ENCODE data around the gene NASP. TPM values are rescaled to one million over a fixed set of nuclear protein-coding genes. Genes with fewer than 3 reads are reported as not detected.
"Not testable (repeated sequence)": the region's sequence is repeated elsewhere in the genome, so short reads cannot be mapped to it uniquely, and the experiment has no call there.

Gene NASP
- polyA plus RNA-seq, 1 donor from 2014 or later: 116 TPM

GRCh38 chr1:45585496-45586075 is 1.7 kb downstream of the NASP start:
- H3K27me3 Mint-ChIP-seq: no peaks in the 10 kb centered on the region
- peaks cover 23 to 48% (median 26%) of the 10 kb centered on the region in 3 donors for H3K4me1 Mint-ChIP-seq
- peak overlapping the region; percentile 94 to 98 (median 96) for H3K27ac Mint-ChIP-seq
- no peaks in the 10 kb centered on the region for H3K9me3 Mint-ChIP-seq
- peak overlapping the region; percentile 97 to 100 (median 99) for H3K4me3 Mint-ChIP-seq
- peaks cover 3% of the 10 kb centered on the region for H3K36me3 Mint-ChIP-seq

- peak overlapping the region; percentile 87 to 98 (median 97) for H3K27ac Mint-ChIP-seq
- H3K36me3 Mint-ChIP-seq: peaks cover 3% of the 10 kb centered on the region
- H3K4me1 Mint-ChIP-seq: peaks cover 26 to 52% (median 30%) of the 10 kb centered on the region in 3 donors
- no peaks in the 10 kb centered on the region for H3K27me3 Mint-ChIP-seq
- peak overlapping the region; percentile 83 to 97 (median 97) for H3K4me3 Mint-ChIP-seq
- no peaks in the 10 kb centered on the region for H3K9me3 Mint-ChIP-seq
These were observed 2.9 kb downstream of the NASP start for GRCh38 chr1:45586769-45587168.

- Mint-ChIP-seq H3K9me3 (no peaks in the 10 kb centered on the region), H3K4me1 (peaks cover 16 to 40% (median 18%) of the 10 kb centered on the region in 3 donors), H3K36me3 (peaks cover 3% of the 10 kb centered on the region), H3K4me3 (no peak overlapping the region), H3K27ac (no peak overlapping the region), H3K27me3 (no peaks in the 10 kb centered on the region)
These were observed 6.0 kb downstream of the NASP start for GRCh38 chr1:45589861-45590260.

GRCh38 chr1:45594412-45594811 is 10.6 kb downstream of the NASP start:
- Mint-ChIP-seq H3K4me3 (no peak overlapping the region), H3K27ac (peak overlapping the region in 1 of 3 donors; percentile 74), H3K27me3 (no peaks in the 10 kb centered on the region), H3K9me3 (no peaks in the 10 kb centered on the region), H3K4me1 (peaks cover 0 to 19% (median 14%) of the 10 kb centered on the region in 3 donors), H3K36me3 (peaks cover 2% of the 10 kb centered on the region)

- H3K27me3 Mint-ChIP-seq, H3K9me3 Mint-ChIP-seq, H3K36me3 Mint-ChIP-seq: not testable (repeated sequence)
- Mint-ChIP-seq H3K4me3 (peak overlapping the region in 1 of 4 donors; percentile 23), H3K4me1 (peaks cover 2 to 23% (median 22%) of the 10 kb centered on the region in 3 donors), H3K27ac (peak overlapping the region in 1 of 3 donors; percentile 59)
These were observed 12.9 kb downstream of the NASP start for GRCh38 chr1:45596765-45597164.

GRCh38 chr1:45604239-45604638 is 20.4 kb downstream of the NASP start:
- Mint-ChIP-seq H3K27ac (no peak overlapping the region), H3K9me3 (no peaks in the 10 kb centered on the region), H3K36me3 (peaks cover 15% of the 10 kb centered on the region), H3K27me3 (no peaks in the 10 kb centered on the region), H3K4me3 (no peak overlapping the region), H3K4me1 (peaks cover 27 to 51% (median 38%) of the 10 kb centered on the region in 3 donors)

- Mint-ChIP-seq H3K27ac (peak overlapping the region; percentile 22 to 92 (median 88)), H3K4me1 (peaks cover 27 to 38% (median 28%) of the 10 kb centered on the region in 3 donors), H3K36me3 (peaks cover 16% of the 10 kb centered on the region), H3K9me3 (no peaks in the 10 kb centered on the region), H3K27me3 (no peaks in the 10 kb centered on the region), H3K4me3 (peak overlapping the region in 1 of 4 donors; percentile 93)
These were observed 23.7 kb downstream of the NASP start for GRCh38 chr1:45607404-45608074.

GRCh38 chr1:45608175-45609156 is 24.6 kb downstream of the NASP start:
- peak overlapping the region in 3 of 4 donors; percentile 1 to 93 (median 71) for H3K4me3 Mint-ChIP-seq
- H3K4me1 Mint-ChIP-seq: peaks cover 27 to 38% (median 28%) of the 10 kb centered on the region in 3 donors
- H3K36me3 Mint-ChIP-seq: peaks cover 19% of the 10 kb centered on the region
- no peaks in the 10 kb centered on the region for H3K9me3 Mint-ChIP-seq
- no peaks in the 10 kb centered on the region for H3K27me3 Mint-ChIP-seq
- H3K27ac Mint-ChIP-seq: peak overlapping the region; percentile 22 to 92 (median 88)

GRCh38 chr1:45610589-45611226 is 26.9 kb downstream of the NASP start:
- H3K4me1 Mint-ChIP-seq: peaks cover 33 to 40% (median 37%) of the 10 kb centered on the region in 3 donors
- H3K27me3 Mint-ChIP-seq: no peaks in the 10 kb centered on the region
- no peak overlapping the region for H3K4me3 Mint-ChIP-seq
- peaks cover 8% of the 10 kb centered on the region for H3K36me3 Mint-ChIP-seq
- H3K9me3 Mint-ChIP-seq: no peaks in the 10 kb centered on the region
- H3K27ac Mint-ChIP-seq: peak overlapping the region in 2 of 3 donors; percentile 14 to 80

GRCh38 chr1:45612941-45613579 is 29.2 kb downstream of the NASP start:
- H3K27me3 Mint-ChIP-seq: no peaks in the 10 kb centered on the region
- H3K9me3 Mint-ChIP-seq: no peaks in the 10 kb centered on the region
- H3K4me3 Mint-ChIP-seq: no peak overlapping the region
- peaks cover 11% of the 10 kb centered on the region for H3K36me3 Mint-ChIP-seq
- no peak overlapping the region for H3K27ac Mint-ChIP-seq
- H3K4me1 Mint-ChIP-seq: peaks cover 30 to 31% (median 31%) of the 10 kb centered on the region in 3 donors

- peak overlapping the region in 2 of 4 donors; percentile 39 to 67 for H3K4me3 Mint-ChIP-seq
- H3K27me3 Mint-ChIP-seq: no peaks in the 10 kb centered on the region
- H3K4me1 Mint-ChIP-seq: peaks cover 14 to 17% (median 16%) of the 10 kb centered on the region in 3 donors
- H3K27ac Mint-ChIP-seq: peak overlapping the region in 1 of 3 donors; percentile 3
- H3K36me3 Mint-ChIP-seq: peaks cover 10% of the 10 kb centered on the region
- H3K9me3 Mint-ChIP-seq: no peaks in the 10 kb centered on the region
These were observed 32.0 kb downstream of the NASP start for GRCh38 chr1:45615885-45616284.

- no peaks in the 10 kb centered on the region for H3K27me3 Mint-ChIP-seq
- H3K27ac Mint-ChIP-seq: no peak overlapping the region
- H3K4me1 Mint-ChIP-seq: peaks cover 14 to 17% (median 16%) of the 10 kb centered on the region in 3 donors
- H3K36me3 Mint-ChIP-seq: peaks cover 10% of the 10 kb centered on the region
- H3K9me3 Mint-ChIP-seq: no peaks in the 10 kb centered on the region
- no peak overlapping the region for H3K4me3 Mint-ChIP-seq
These were observed 33.8 kb downstream of the NASP start for GRCh38 chr1:45617618-45618017.

GRCh38 chr1:45619149-45619921 is 35.5 kb downstream of the NASP start:
- Mint-ChIP-seq H3K27ac (peak overlapping the region in 1 of 3 donors; percentile 67), H3K36me3 (peaks cover 7% of the 10 kb centered on the region), H3K27me3 (no peaks in the 10 kb centered on the region), H3K4me1 (peaks cover 14 to 17% (median 16%) of the 10 kb centered on the region in 3 donors), H3K9me3 (no peaks in the 10 kb centered on the region), H3K4me3 (no peak overlapping the region)

Data from IgD-negative memory B cell (primary cell).